ENCODE data around the gene WDR73. TPM values are rescaled to one million over a fixed set of nuclear protein-coding genes. Genes with fewer than 3 reads are reported as not detected.

Gene WDR73
- total and polyA plus RNA-seq, 2 of the 8 experiments (the other 6 are each of a cell fraction or from before 2014, with no cell fraction given) = 22.7 to 23.1 TPM

GRCh38 chr15:84624359-84624758 is 29.7 kb downstream of the WDR73 start:
- Histone ChIP-seq H3K23me2 (ENCODE audit: low read depth, low read length) (no peaks in the 10 kb centered on the region), H3K56ac (replicated peaks; ENCODE audit: insufficient read length, low read depth, low read length) (no peak overlapping the region), H2BK12ac (ENCODE audit: low read depth, low read length) (no peak overlapping the region), H4K91ac (replicated peaks; ENCODE audit: insufficient read length, low read length) (no peak overlapping the region), H3K36me3 (ENCODE audit: control insufficient read depth in 2 of 4, insufficient read depth in 4 of 4, low read length in 3 of 4) (peaks cover 22 to 38% (median 24%) of the 10 kb centered on the region in 4 experiments), H3K4me1 (replicated peaks in 1 of 4; ENCODE audit: control insufficient read depth in 3 of 4, insufficient read depth in 4 of 4, low read length in 3 of 4) (no peaks in the 10 kb centered on the region), H3K23ac (ENCODE audit: insufficient read length) (no peak overlapping the region), H3K27me3 (replicated peaks in 1 of 4; ENCODE audit: control insufficient read depth in 3 of 4, extremely low read depth in 1 of 4, insufficient read depth in 3 of 4, low read length in 3 of 4) (no peaks in the 10 kb centered on the region; a peak in 1 of 7 replicates), H3K79me2 (ENCODE audit: control insufficient read depth in 1 of 2, insufficient read depth in 2 of 2, low read length in 2 of 2) (peaks cover 0 to 14% of the 10 kb centered on the region in 2 experiments; a peak in 2 of 4 replicates), H3K18ac (ENCODE audit: extremely low read depth, low read length) (no peak overlapping the region), H3K14ac (ENCODE audit: insufficient read length) (no peak overlapping the region), H2AFZ (ENCODE audit: low read length) (no peak overlapping the region), H4K8ac (ENCODE audit: extremely low read depth, insufficient read depth, low read length) (no peak overlapping the region), H2BK20ac (ENCODE audit: low read length) (no peak overlapping the region), H4K5ac (ENCODE audit: insufficient read length, low read depth, low read length) (no peak overlapping the region), H3K4me2 (ENCODE audit: insufficient read depth in 1 of 2, low read depth in 2 of 2, low read length in 2 of 2) (no peak overlapping the region), H3K9ac (replicated peaks in 1 of 4; ENCODE audit: extremely low read depth in 1 of 4, low read depth in 3 of 4, low read length in 3 of 4) (no peak overlapping the region), H3K4me3 (ENCODE audit: extremely low read depth in 1 of 4, insufficient read depth in 2 of 4, low read depth in 3 of 4, low read length in 4 of 4) (no peak overlapping the region), H3K9me3 (ENCODE audit: insufficient read depth in 2 of 2, low read depth in 1 of 2, low read length in 1 of 2) (peaks cover 31 to 32% of the 10 kb centered on the region in 2 experiments), H3K79me1 (ENCODE audit: low read depth, low read length) (peaks cover 2% of the 10 kb centered on the region), H2BK120ac (replicated peaks; ENCODE audit: low read depth, low read length) (no peak overlapping the region), H2BK5ac (ENCODE audit: low read depth, low read length) (0 out of 2 replicates have a peak overlapping the region, but pooled peaks have one; percentile 52), H2AK5ac (ENCODE audit: low read depth, low read length) (no peak overlapping the region), H3K27ac (ENCODE audit: low read depth, low read length) (no peak overlapping the region), H3K4ac (replicated peaks; ENCODE audit: insufficient read length, low read depth, low read length) (no peak overlapping the region), H4K20me1 (replicated peaks in 1 of 2; ENCODE audit: control insufficient read depth in 1 of 2, insufficient read depth in 2 of 2, low read length in 2 of 2) (peaks cover 0 to 5% of the 10 kb centered on the region in 2 experiments), H2BK15ac (ENCODE audit: low read length) (no peak overlapping the region)
- FAIRE-seq (no peak), DNase-seq (ENCODE audit: low read depth in 1 of 2, low spot score in 2 of 2) (no peak)
- 94% methylated on average over 6 of the region's 7 CpGs; no CpG with 5 or more reads in 1 of the 2 experiments for WGBS, 2 experiments (ENCODE audit: extremely low coverage in 1 of 2, insufficient coverage in 1 of 2, insufficient read length in 1 of 2, insufficient replicate concordance in 2 of 2, low coverage in 1 of 2, low lambda C conversion rate in 2 of 2, missing lambda C conversion rate in 1 of 2)
- ChIA-PET POLR2A (ENCODE audit: partially characterized antibody) (interaction anchor here (0.6 to 6.1 kb wide), 8 partner anchors 8 to 26 kb away, joined by 3 to 37 read pairs (median 10); partner anchors contain the start of gene ZSCAN2), CTCF (ENCODE audit: partially characterized antibody) (interaction anchor here (0.9 to 6.2 kb wide), 7 partner anchors 8 to 53 kb away, joined by 3 to 51 read pairs (median 10); partner anchors contain the start of gene ZSCAN2)
- TF ChIP-seq JUND (IDR thresholded peaks at IDR 0.05; ENCODE audit: low read length) (no peak), EP300 (IDR thresholded peaks at IDR 0.05; ENCODE audit: borderline replicate concordance in 1 of 2, low read depth in 2 of 2, low read length in 2 of 2) (no peak), NRF1 (IDR thresholded peaks at IDR 0.05; ENCODE audit: low read depth, low read length) (no peak), NANOG (IDR thresholded peaks at IDR 0.05; ENCODE audit: insufficient read depth, low read depth, low read length, poor library complexity, severe bottlenecking) (no peak), YY1 (IDR thresholded peaks at IDR 0.05; ENCODE audit: low read depth, low read length) (no peak), SIX5 (IDR thresholded peaks at IDR 0.05; ENCODE audit: low read depth, low read length) (no peak), TAF1 (IDR thresholded peaks at IDR 0.05; ENCODE audit: low read depth, low read length) (no peak), E2F6 (IDR thresholded peaks at IDR 0.05) (no peak), TBP (IDR thresholded peaks at IDR 0.05; ENCODE audit: low read depth, low read length) (no peak), POLR2AphosphoS5 (IDR thresholded peaks at IDR 0.05; ENCODE audit: low read depth, low read length) (no peak), TCF12 (IDR thresholded peaks at IDR 0.05; ENCODE audit: low read depth, low read length) (no peak)
